GM10266 (cell line): ENCODE measurements around the gene HEYL.

ENCODE experiments used
- DNase-seq: peaks from one replicate; pipeline ENCODE4 v3.0.0; 2012; ENCODE audit errors: extremely low spot score
- CTCF ChIP-seq: IDR thresholded peaks from 2 replicates; pipeline ENCODE4 v1.5.1; 2012; ENCODE audit warnings: mild to moderate bottlenecking, low read depth; ENCODE audit not compliant: control insufficient read depth, insufficient read depth; ENCODE audit errors: missing control alignments

Gene HEYL

GRCh38 chr1:39681999-39682398 lies 42.6 kb upstream of the HEYL start:
- peak; percentile 10 for DNase-seq
- no peak for TF ChIP-seq CTCF

- no peak for DNase-seq
- no peak for TF ChIP-seq CTCF
Measured at GRCh38 chr1:39681294-39681693, 41.9 kb upstream of the HEYL start.

- TF ChIP-seq CTCF: no peak
- DNase-seq: peak; percentile 9
Measured at GRCh38 chr1:39680751-39681150, 41.3 kb upstream of the HEYL start.

- DNase-seq: no peak
- TF ChIP-seq CTCF: no peak
Measured at GRCh38 chr1:39679821-39680220, 40.4 kb upstream of the HEYL start.

GRCh38 chr1:39678889-39679288 lies 39.4 kb upstream of the HEYL start:
- DNase-seq: no peak
- no peak for TF ChIP-seq CTCF

- DNase-seq: no peak
- no peak for TF ChIP-seq CTCF
Measured at GRCh38 chr1:39677645-39678044, 38.2 kb upstream of the HEYL start.

- TF ChIP-seq CTCF: no peak
- no peak for DNase-seq
Measured at GRCh38 chr1:39676948-39677548, 37.6 kb upstream of the HEYL start.
